ENCODE results near the gene UNC5B.

DNA sequence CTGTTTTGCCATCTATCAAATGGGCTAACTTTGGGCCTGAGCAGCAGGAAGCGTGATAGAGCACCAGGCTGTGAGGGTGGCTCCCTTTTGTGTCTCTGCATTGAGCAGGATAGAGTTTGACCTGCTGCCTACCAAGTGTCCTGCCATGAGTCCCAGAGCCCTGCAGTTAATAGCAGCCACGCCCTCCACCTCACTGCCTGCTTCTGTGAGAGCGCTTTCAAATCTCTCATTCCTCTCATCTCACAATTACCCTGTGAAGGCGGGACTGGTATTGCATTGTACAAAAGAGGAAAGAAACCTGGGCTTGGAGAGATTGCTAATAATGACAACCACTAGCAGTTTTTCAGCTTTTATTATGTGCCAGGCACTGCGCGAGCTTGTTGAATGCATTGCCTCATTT is 39.9 kb downstream of the UNC5B start:
- TF ChIP-seq POLR2A (IDR thresholded peaks at IDR 0.05; ENCODE audit: low read length) = no peak
- TF ChIP-seq GATA1 (IDR thresholded peaks at IDR 0.05; ENCODE audit: low read depth, low read length) = no peak
